OCI-LY3 (cell line): ENCODE measurements around the gene RNF148.

Source experiments
- H2AFZ ChIP-seq: fragments of 200-600, 300-600 bp; shearing (Covaris generic); 2 replicates; pipeline ENCODE4 v1.6.0; 2014; ENCODE audit warnings: antibody characterized with exemption, low read depth, low read length
- H3K27ac ChIP-seq: fragments of 200-600, 300-600 bp; sonication (generic); 2 replicates; pipeline ENCODE4 v1.5.1; 2014; ENCODE audit warnings: mild to moderate bottlenecking, low read length, moderate library complexity, mixed read lengths
- H3K27me3 ChIP-seq: fragments of 200-600, 300-600 bp; sonication (generic); 2 replicates; pipeline ENCODE4 v1.6.1; 2014; ENCODE audit warnings: low read depth, low read length, mixed read lengths
- H3K36me3 ChIP-seq: fragments of 200-600, 300-600 bp; sonication (generic); replicated peaks from 2 replicates; pipeline ENCODE3; 2014; ENCODE audit warnings: low read depth, low read length, mixed read lengths
- H3K4me1 ChIP-seq: fragments of 300-600, 200-600 bp; sonication (generic); 2 replicates; pipeline ENCODE4 v1.6.1; 2014; ENCODE audit warnings: low read length, mixed read lengths
- H3K4me2 ChIP-seq: fragments of 200-600, 300-600 bp; sonication (generic); 2 replicates; pipeline ENCODE4 v1.6.1; 2014; ENCODE audit warnings: low read length, mixed read lengths
- H3K4me3 ChIP-seq: fragments of 300-600, 200-600 bp; sonication (generic); 2 replicates; pipeline ENCODE4 v1.5.1; 2014; ENCODE audit warnings: antibody characterized with exemption, mild to moderate bottlenecking, low read length, moderate library complexity
- H3K79me2 ChIP-seq: fragments of 300-600, 200-600 bp; shearing (Covaris generic); 2 replicates; pipeline ENCODE4 v1.6.1; 2014; ENCODE audit warnings: mild to moderate bottlenecking, low read length, mixed read lengths
- H3K9ac ChIP-seq: fragments of 300-600, 200-600 bp; shearing (Covaris generic); 2 replicates; pipeline ENCODE4 v1.6.0; 2014; ENCODE audit warnings: mild to moderate bottlenecking, low read length, moderate library complexity
- H3K9me3 ChIP-seq: fragments of 200-600, 300-600 bp; shearing (Covaris generic); 2 replicates; pipeline ENCODE4 v1.6.1; 2014; ENCODE audit warnings: low read length, mixed read lengths; ENCODE audit not compliant: insufficient read depth
- H4K20me1 ChIP-seq: fragments of 200-600, 300-600 bp; sonication (generic); 2 replicates; pipeline ENCODE4 v1.6.1; 2016; ENCODE audit warnings: low read length, mixed read lengths; ENCODE audit not compliant: insufficient read depth
- EZH2phosphoT487 ChIP-seq: fragments of 200-600 bp; shearing (Covaris generic); IDR thresholded peaks from 2 replicates; pipeline ENCODE4 v1.6.1; 2018; ENCODE audit warnings: antibody characterized with exemption, mixed run types, low read depth
- TF ChIP-seq, protein P1 (sequence below): fragments of 200-600, 300-600 bp; sonication (generic); IDR thresholded peaks from 2 replicates; pipeline ENCODE4 v1.5.1; 2014; ENCODE audit warnings: antibody characterized with exemption, low read length, low read depth

Gene RNF148

DNA sequence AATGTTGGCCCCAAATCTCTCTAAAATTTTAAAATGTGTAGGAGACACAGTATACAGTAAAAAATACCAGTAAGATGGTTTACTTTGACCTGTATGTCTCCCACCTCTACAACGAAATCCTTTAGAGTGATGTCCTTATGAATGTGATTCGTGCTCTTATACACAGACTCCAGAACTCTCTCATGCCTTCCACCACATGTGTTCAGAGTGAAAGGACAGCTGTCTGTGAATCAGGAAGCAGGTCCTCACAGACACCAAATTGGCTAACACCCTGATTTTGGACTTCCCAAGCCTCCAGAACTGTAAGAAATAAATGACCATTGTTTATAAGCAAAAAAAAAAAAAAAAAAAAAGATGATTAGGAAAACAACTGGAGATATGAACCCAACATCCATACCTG, 39.0 kb downstream of the RNF148 start:
- no peaks in the 10 kb centered on the region for H3K36me3 ChIP-seq
- H3K4me1 ChIP-seq, result no peaks in the 10 kb centered on the region
- H3K9me3 ChIP-seq, result no peaks in the 10 kb centered on the region
- no peaks in the 10 kb centered on the region for H3K27me3 ChIP-seq
- no peak overlapping the region for H3K9ac ChIP-seq
- no peak overlapping the region for H2AFZ ChIP-seq
- H3K79me2 ChIP-seq, result no peaks in the 10 kb centered on the region
- no peak overlapping the region for H3K4me2 ChIP-seq
- H4K20me1 ChIP-seq, result no peaks in the 10 kb centered on the region
- H3K27ac ChIP-seq, result no peak overlapping the region
- TF ChIP-seq, protein P1, sequence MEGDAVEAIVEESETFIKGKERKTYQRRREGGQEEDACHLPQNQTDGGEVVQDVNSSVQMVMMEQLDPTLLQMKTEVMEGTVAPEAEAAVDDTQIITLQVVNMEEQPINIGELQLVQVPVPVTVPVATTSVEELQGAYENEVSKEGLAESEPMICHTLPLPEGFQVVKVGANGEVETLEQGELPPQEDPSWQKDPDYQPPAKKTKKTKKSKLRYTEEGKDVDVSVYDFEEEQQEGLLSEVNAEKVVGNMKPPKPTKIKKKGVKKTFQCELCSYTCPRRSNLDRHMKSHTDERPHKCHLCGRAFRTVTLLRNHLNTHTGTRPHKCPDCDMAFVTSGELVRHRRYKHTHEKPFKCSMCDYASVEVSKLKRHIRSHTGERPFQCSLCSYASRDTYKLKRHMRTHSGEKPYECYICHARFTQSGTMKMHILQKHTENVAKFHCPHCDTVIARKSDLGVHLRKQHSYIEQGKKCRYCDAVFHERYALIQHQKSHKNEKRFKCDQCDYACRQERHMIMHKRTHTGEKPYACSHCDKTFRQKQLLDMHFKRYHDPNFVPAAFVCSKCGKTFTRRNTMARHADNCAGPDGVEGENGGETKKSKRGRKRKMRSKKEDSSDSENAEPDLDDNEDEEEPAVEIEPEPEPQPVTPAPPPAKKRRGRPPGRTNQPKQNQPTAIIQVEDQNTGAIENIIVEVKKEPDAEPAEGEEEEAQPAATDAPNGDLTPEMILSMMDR, result no peak
- TF ChIP-seq EZH2phosphoT487, result no peak
- H3K4me3 ChIP-seq, result no peak overlapping the region

DNA sequence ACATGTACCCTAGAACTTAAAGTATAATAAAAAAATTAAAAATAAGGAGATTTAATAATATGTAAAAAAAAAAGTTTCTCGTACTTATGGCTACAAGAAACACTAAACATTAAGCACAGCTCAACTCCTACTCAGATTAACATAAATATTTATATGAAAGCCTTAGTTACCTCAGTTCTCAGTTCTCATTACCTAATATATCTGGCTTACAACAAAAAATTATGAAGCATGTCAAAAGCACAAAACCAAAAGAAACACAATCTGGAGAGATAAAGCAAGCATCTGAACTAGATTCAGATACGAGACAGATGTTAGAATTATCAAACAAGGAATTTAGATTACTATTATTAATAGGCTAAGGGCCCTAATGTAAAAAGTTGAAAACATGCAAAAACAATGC, 43.9 kb downstream of the RNF148 start:
- no peaks in the 10 kb centered on the region for H3K79me2 ChIP-seq
- no peaks in the 10 kb centered on the region for H3K9me3 ChIP-seq
- no peaks in the 10 kb centered on the region for H3K36me3 ChIP-seq
- H3K4me3 ChIP-seq, result no peak overlapping the region
- H3K4me1 ChIP-seq, result no peaks in the 10 kb centered on the region
- no peak overlapping the region for H3K27ac ChIP-seq
- H4K20me1 ChIP-seq, result no peaks in the 10 kb centered on the region
- no peak for TF ChIP-seq EZH2phosphoT487
- TF ChIP-seq, protein P1, result no peak
- H3K9ac ChIP-seq, result no peak overlapping the region
- H3K27me3 ChIP-seq, result no peaks in the 10 kb centered on the region
- no peak overlapping the region for H2AFZ ChIP-seq
- H3K4me2 ChIP-seq, result no peak overlapping the region

DNA sequence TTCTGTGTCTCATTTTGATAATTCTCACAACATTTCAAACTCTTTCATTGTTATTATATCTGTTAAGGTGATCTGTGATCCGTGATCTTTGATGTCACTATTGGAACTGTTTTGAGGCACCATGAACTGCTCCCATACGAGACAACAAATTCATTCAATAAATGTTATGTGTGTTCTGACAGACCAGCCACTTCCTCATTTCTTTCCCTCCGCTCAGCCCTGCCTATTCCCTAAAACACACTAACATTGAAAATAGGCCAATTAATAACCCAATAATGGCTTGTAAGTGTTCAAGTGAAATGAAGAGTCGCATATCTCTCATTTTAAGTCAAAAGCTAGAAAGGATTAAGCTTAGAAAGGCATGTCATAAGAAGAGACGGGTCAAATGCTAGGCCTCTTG, 49.0 kb downstream of the RNF148 start:
- no peaks in the 10 kb centered on the region for H3K79me2 ChIP-seq
- H3K36me3 ChIP-seq, result no peaks in the 10 kb centered on the region
- no peaks in the 10 kb centered on the region for H3K4me1 ChIP-seq
- H3K27ac ChIP-seq, result no peak overlapping the region
- no peaks in the 10 kb centered on the region for H4K20me1 ChIP-seq
- no peaks in the 10 kb centered on the region for H3K27me3 ChIP-seq
- H3K9me3 ChIP-seq, result no peaks in the 10 kb centered on the region
- H2AFZ ChIP-seq, result no peak overlapping the region
- no peak overlapping the region for H3K4me2 ChIP-seq
- H3K4me3 ChIP-seq, result no peak overlapping the region
- TF ChIP-seq EZH2phosphoT487, result no peak
- TF ChIP-seq, protein P1, result no peak
- H3K9ac ChIP-seq, result no peak overlapping the region

DNA sequence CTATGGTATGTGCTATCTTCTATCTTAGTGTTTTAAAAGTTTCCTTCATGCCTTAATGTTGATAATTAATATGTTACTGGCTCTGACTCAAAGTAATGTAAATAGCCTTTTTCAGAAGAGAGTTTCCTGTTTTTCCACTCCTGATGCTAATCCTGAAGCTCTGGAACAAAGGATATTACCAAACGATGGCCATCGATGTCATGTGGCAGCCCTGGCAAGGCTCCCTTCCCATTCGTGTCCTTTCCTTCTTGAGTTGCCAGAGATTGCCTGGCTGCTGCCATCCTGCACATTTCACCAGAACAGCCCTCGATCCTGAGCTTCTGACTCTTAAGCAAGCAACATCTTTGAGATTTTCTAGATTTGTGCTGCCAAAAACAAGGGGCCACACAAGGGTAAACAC, 49.8 kb downstream of the RNF148 start:
- Histone ChIP-seq H3K9ac (no peak overlapping the region), H3K9me3 (no peaks in the 10 kb centered on the region), H3K36me3 (no peaks in the 10 kb centered on the region), H3K4me1 (no peaks in the 10 kb centered on the region), H3K4me3 (no peak overlapping the region), H3K4me2 (no peak overlapping the region), H2AFZ (no peak overlapping the region), H3K79me2 (no peaks in the 10 kb centered on the region), H3K27ac (no peak overlapping the region), H4K20me1 (no peaks in the 10 kb centered on the region), H3K27me3 (no peaks in the 10 kb centered on the region)
- TF ChIP-seq, protein P1, result no peak
